Smooth muscle cell (in vitro differentiated cells): Measurements from ENCODE around the gene DKK2. TPM values are rescaled to one million over a fixed set of nuclear protein-coding genes. Genes with fewer than 3 reads are reported as not detected.
A peak's percentile ranks its signal among the peaks of the same experiment; 100 is the strongest.

Experiments
- DNase-seq: peaks from one replicate; lab custom pipeline; 2025; ENCODE audit not compliant: unreplicated experiment; lab: John Stamatoyannopoulos, UW
- H2AFZ ChIP-seq: fragments of 200-600 bp; sonication (generic); 2 replicates; pipeline ENCODE4 v1.6.0; 2016; ENCODE audit warnings: antibody characterized with exemption, low read depth, mild to moderate bottlenecking
- H3F3A ChIP-seq: fragments of 200-600 bp; sonication (generic); 2 replicates; pipeline ENCODE4 v1.6.0; 2017; ENCODE audit warnings: antibody characterized with exemption, low read depth
- H3K27ac ChIP-seq: fragments of 200-600 bp; sonication (generic); 2 replicates; pipeline ENCODE4 v1.5.1; 2016; ENCODE audit warnings: low read depth, mild to moderate bottlenecking
- H3K27me3 ChIP-seq: fragments of 200-600 bp; sonication (generic); 2 replicates; pipeline ENCODE4 v1.6.1; 2016; ENCODE audit warnings: low read depth, mild to moderate bottlenecking
- H3K36me3 ChIP-seq: fragments of 200-600 bp; sonication (generic); 2 replicates; pipeline ENCODE4 v1.5.1; 2016; ENCODE audit warnings: low read depth
- H3K4me1 ChIP-seq: fragments of 200-600 bp; sonication (generic); 2 replicates; pipeline ENCODE4 v1.5.1; 2016; ENCODE audit warnings: low read depth
- H3K4me2 ChIP-seq: fragments of 200-600 bp; sonication (generic); 2 replicates; pipeline ENCODE4 v1.6.0; 2016; ENCODE audit warnings: mild to moderate bottlenecking
- H3K4me3 ChIP-seq: fragments of 200-600 bp; sonication (generic); 2 replicates; pipeline ENCODE4 v1.5.1; 2016; ENCODE audit warnings: mild to moderate bottlenecking
- H3K79me2 ChIP-seq: fragments of 200-600 bp; sonication (generic); 2 replicates; pipeline ENCODE4 v1.6.0; 2016; ENCODE audit warnings: low read depth, mild to moderate bottlenecking
- H3K9ac ChIP-seq: fragments of 200-600 bp; sonication (generic); 2 replicates; pipeline ENCODE4 v1.6.0; 2016; ENCODE audit warnings: low read depth
- H3K9me3 ChIP-seq: fragments of 200-600 bp; sonication (generic); replicated peaks from 2 replicates; pipeline ENCODE4 v1.5.1; 2016; ENCODE audit warnings: low read depth
- H4K20me1 ChIP-seq: fragments of 200-600 bp; sonication (generic); 2 replicates; pipeline ENCODE4 v1.6.0; 2016; ENCODE audit warnings: low read depth
- WGBS: methylation state at CpG from one replicate; pipeline ENCODE4 v1.1.7; 2016; ENCODE audit warnings: low lambda C conversion rate; 5-methylcytosine and 5-hydroxymethylcytosine counted together
- polyA plus RNA-seq: library from polyadenylated mRNA; unstranded; fragments of >200 nt; fragmentation: Nextera tagmentation; extraction: Ambion mirVana; gene quantifications from 2 replicates; pipeline ENCODE4 v1.2.1, GENCODE V29; 2016
- total RNA-seq: library from RNA; depleted of rRNA; stranded (reverse); fragments of >200 nt; gene quantifications from 2 replicates; pipeline ENCODE4 v1.2.3, GENCODE V29; 2014
- TF ChIP-seq, protein P1 (sequence below): fragments of 200-600 bp; sonication (generic); IDR thresholded peaks from 2 replicates; pipeline ENCODE4 v1.5.1; 2017; ENCODE audit warnings: borderline replicate concordance, mild to moderate bottlenecking, antibody characterized with exemption; ENCODE audit not compliant: insufficient read depth, poor library complexity, severe bottlenecking

The DKK2 gene
- total and polyA plus RNA-seq, 2 experiments from 2014 or later, result 325 to 555 TPM

GRCh38 chr4:107065201-107065600 lies 29.1 kb upstream of the DKK2 start:
- TF ChIP-seq, protein P1, sequence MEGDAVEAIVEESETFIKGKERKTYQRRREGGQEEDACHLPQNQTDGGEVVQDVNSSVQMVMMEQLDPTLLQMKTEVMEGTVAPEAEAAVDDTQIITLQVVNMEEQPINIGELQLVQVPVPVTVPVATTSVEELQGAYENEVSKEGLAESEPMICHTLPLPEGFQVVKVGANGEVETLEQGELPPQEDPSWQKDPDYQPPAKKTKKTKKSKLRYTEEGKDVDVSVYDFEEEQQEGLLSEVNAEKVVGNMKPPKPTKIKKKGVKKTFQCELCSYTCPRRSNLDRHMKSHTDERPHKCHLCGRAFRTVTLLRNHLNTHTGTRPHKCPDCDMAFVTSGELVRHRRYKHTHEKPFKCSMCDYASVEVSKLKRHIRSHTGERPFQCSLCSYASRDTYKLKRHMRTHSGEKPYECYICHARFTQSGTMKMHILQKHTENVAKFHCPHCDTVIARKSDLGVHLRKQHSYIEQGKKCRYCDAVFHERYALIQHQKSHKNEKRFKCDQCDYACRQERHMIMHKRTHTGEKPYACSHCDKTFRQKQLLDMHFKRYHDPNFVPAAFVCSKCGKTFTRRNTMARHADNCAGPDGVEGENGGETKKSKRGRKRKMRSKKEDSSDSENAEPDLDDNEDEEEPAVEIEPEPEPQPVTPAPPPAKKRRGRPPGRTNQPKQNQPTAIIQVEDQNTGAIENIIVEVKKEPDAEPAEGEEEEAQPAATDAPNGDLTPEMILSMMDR, result no peak
- Histone ChIP-seq H3K27ac (no peak overlapping the region), H3K27me3 (no peaks in the 10 kb centered on the region), H3F3A (no peaks in the 10 kb centered on the region), H3K79me2 (no peaks in the 10 kb centered on the region), H3K4me1 (no peaks in the 10 kb centered on the region), H3K4me3 (no peak overlapping the region), H3K9ac (no peak overlapping the region), H3K4me2 (no peak overlapping the region), H3K36me3 (no peaks in the 10 kb centered on the region), H3K9me3 (no peaks in the 10 kb centered on the region), H4K20me1 (no peaks in the 10 kb centered on the region), H2AFZ (no peak overlapping the region)
- no peak for DNase-seq

DNA sequence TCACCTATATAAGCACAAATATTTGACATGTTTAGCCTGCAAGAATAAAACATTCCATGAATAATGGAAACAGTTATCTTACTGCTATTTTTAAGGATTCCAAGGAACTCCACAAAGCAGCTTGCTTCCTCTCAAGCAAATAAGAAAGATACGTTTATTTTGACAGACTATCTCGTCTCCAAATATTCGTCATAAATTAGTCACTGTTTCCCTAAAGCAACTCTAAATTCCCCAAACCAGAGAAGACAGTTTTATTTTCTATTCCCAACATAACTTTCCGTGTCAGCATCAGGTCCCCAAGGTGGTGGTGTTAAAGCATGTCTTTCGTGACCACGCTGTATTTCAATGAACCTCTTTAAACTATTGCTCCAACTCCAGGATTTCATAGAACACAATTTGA lies 24.3 kb upstream of the DKK2 start:
- no peaks in the 10 kb centered on the region for H3K79me2 ChIP-seq
- TF ChIP-seq, protein P1, result no peak
- no peaks in the 10 kb centered on the region for H3K36me3 ChIP-seq
- 47% methylated on average over 6 of the region's 6 CpGs for WGBS
- no peak for DNase-seq
- no peaks in the 10 kb centered on the region for H3F3A ChIP-seq
- H3K4me3 ChIP-seq, result no peak overlapping the region
- no peaks in the 10 kb centered on the region for H3K27me3 ChIP-seq
- no peak overlapping the region for H2AFZ ChIP-seq
- no peak overlapping the region for H3K9ac ChIP-seq
- peak overlapping the region; percentile 62 for H3K4me2 ChIP-seq
- peak overlapping the region; percentile 56 for H3K27ac ChIP-seq
- H3K9me3 ChIP-seq, result no peaks in the 10 kb centered on the region
- no peaks in the 10 kb centered on the region for H4K20me1 ChIP-seq
- H3K4me1 ChIP-seq, result no peaks in the 10 kb centered on the region

GRCh38 chr4:107058828-107059227 lies 22.7 kb upstream of the DKK2 start:
- H3K79me2 ChIP-seq, result no peaks in the 10 kb centered on the region
- H4K20me1 ChIP-seq, result no peaks in the 10 kb centered on the region
- H3K4me3 ChIP-seq, result no peak overlapping the region
- no peaks in the 10 kb centered on the region for H3K27me3 ChIP-seq
- no peaks in the 10 kb centered on the region for H3K4me1 ChIP-seq
- 82% methylated on average over 1 of the region's 1 CpG for WGBS
- TF ChIP-seq, protein P1, result no peak
- H3F3A ChIP-seq, result no peaks in the 10 kb centered on the region
- no peak overlapping the region for H3K27ac ChIP-seq
- DNase-seq, result no peak
- peak overlapping the region; percentile 47 for H3K4me2 ChIP-seq
- H3K9me3 ChIP-seq, result no peaks in the 10 kb centered on the region
- H2AFZ ChIP-seq, result no peak overlapping the region
- H3K9ac ChIP-seq, result no peak overlapping the region
- no peaks in the 10 kb centered on the region for H3K36me3 ChIP-seq

- peaks cover 15% of the 10 kb centered on the region for H3K9me3 ChIP-seq
- no peak for DNase-seq
- H3K9ac ChIP-seq, result no peak overlapping the region
- no peak overlapping the region for H3K27ac ChIP-seq
- H3F3A ChIP-seq, result no peaks in the 10 kb centered on the region
- TF ChIP-seq, protein P1, result peak; percentile 59
- no peaks in the 10 kb centered on the region for H3K79me2 ChIP-seq
- no peaks in the 10 kb centered on the region for H4K20me1 ChIP-seq
- no peaks in the 10 kb centered on the region for H3K4me1 ChIP-seq
- H3K36me3 ChIP-seq, result peaks cover 15% of the 10 kb centered on the region
- no peak overlapping the region for H3K4me2 ChIP-seq
- 65% methylated on average over 3 of the region's 3 CpGs for WGBS
- H3K27me3 ChIP-seq, result no peaks in the 10 kb centered on the region
- H3K4me3 ChIP-seq, result no peak overlapping the region
- H2AFZ ChIP-seq, result no peak overlapping the region
Observed at GRCh38 chr4:107050525-107051135, 14.5 kb upstream of the DKK2 start.
